SK-N-SH (cell line): ENCODE results near the gene BABAM2. TPM values are rescaled to one million over a fixed set of nuclear protein-coding genes. Genes with fewer than 3 reads are reported as not detected.

Experiments used
- CTCF ChIA-PET: fragments of 300-600, 350-600 bp; formaldehyde crosslinking; extraction: SDS; loops from one replicate; lab custom pipeline; 2021; lab: Yijun Ruan, JAX
- POLR2A ChIA-PET: fragments of 350-600 bp; sonication (Branson Sonifier 250); formaldehyde crosslinking; extraction: SDS; loops from one replicate; lab custom pipeline; 2020; ENCODE audit warnings: antibody characterized with exemption, inconsistent platforms; lab: Yijun Ruan, JAX
- DNase-seq: peaks from one replicate; pipeline ENCODE4 v3.0.0; 2012
- H2AFZ ChIP-seq: fragments of 200-600 bp; sonication (generic); 2 replicates; pipeline ENCODE4 v1.8.1; 2016; ENCODE audit warnings: antibody characterized with exemption, mild to moderate bottlenecking, low read depth
- H3F3A ChIP-seq: fragments of 200-600 bp; sonication (generic); replicated peaks from 2 replicates; pipeline ENCODE3; 2016; ENCODE audit warnings: antibody characterized with exemption, mild to moderate bottlenecking; ENCODE audit not compliant: insufficient read depth
- H3K27ac ChIP-seq, 2 experiments: fragments of 200-500 bp in 1 of 2; fragments of 200-600 bp in 1 of 2; sonication (Bioruptor generic) in 1 of 2; sonication (generic), shearing (Covaris generic) in 1 of 2; 2 replicates each; pipeline versions ENCODE4 v1.5.1 to v1.6.1; 2014 to 2016; ENCODE audit warnings: low read depth in 2 of 2, inconsistent platforms in 1 of 2, low read length in 1 of 2, mild to moderate bottlenecking in 1 of 2, mixed read lengths in 1 of 2
- H3K27me3 ChIP-seq: fragments of 200-600 bp; sonication (generic), shearing (Covaris generic); 2 replicates; pipeline ENCODE4 v1.6.1; 2016; ENCODE audit warnings: mixed run types; ENCODE audit not compliant: insufficient read depth
- H3K36me3 ChIP-seq, 2 experiments: fragments of 200-500 bp in 1 of 2; fragments of 200-600 bp in 1 of 2; sonication (Bioruptor generic) in 1 of 2; sonication (generic) in 1 of 2; replicated peaks in 1 of 2; 2 replicates each; pipeline versions ENCODE3 to v1.5.1; 2014 to 2016; ENCODE audit warnings: low read length in 1 of 2, mild to moderate bottlenecking in 1 of 2; ENCODE audit not compliant: insufficient read depth in 2 of 2, control insufficient read depth in 1 of 2
- H3K4me1 ChIP-seq, 2 experiments: fragments of 200-500 bp in 1 of 2; fragments of 200-600 bp in 1 of 2; sonication (Bioruptor generic) in 1 of 2; sonication (generic), shearing (Covaris generic) in 1 of 2; 2 replicates each; pipeline versions ENCODE4 v1.5.1 to v1.6.1; 2014 to 2016; ENCODE audit warnings: low read depth in 1 of 2, low read length in 1 of 2, mixed run types in 1 of 2; ENCODE audit not compliant: insufficient read depth in 2 of 2, control insufficient read depth in 1 of 2
- H3K4me2 ChIP-seq: fragments of 200-600 bp; sonication (generic), shearing (Covaris generic); 2 replicates; pipeline ENCODE4 v1.6.1; 2017; ENCODE audit warnings: mixed run types
- H3K4me3 ChIP-seq, 2 experiments: fragments of 200-500 bp in 1 of 2; fragments of 200-600 bp in 1 of 2; sonication (Bioruptor generic) in 1 of 2; sonication (generic), shearing (Covaris generic) in 1 of 2; 2 replicates each; pipeline versions ENCODE4 v1.5.1 to v1.8.1; 2014 to 2016; ENCODE audit warnings: low read depth in 2 of 2, inconsistent platforms in 1 of 2, low read length in 1 of 2, mild to moderate bottlenecking in 1 of 2, mixed read lengths in 1 of 2, moderate library complexity in 1 of 2
- H3K79me2 ChIP-seq: fragments of 200-600 bp; sonication (generic); 2 replicates; pipeline ENCODE4 v1.8.1; 2017; ENCODE audit warnings: mild to moderate bottlenecking; ENCODE audit not compliant: insufficient read depth
- H3K9ac ChIP-seq: fragments of 200-600 bp; sonication (generic); 2 replicates; pipeline ENCODE4 v1.6.1; 2017; ENCODE audit warnings: mixed run types
- H3K9me2 ChIP-seq: fragments of 200-600 bp; sonication (generic); 2 replicates; pipeline ENCODE4 v1.6.1; 2017; ENCODE audit warnings: mixed run types
- H3K9me3 ChIP-seq: fragments of 200-600 bp; sonication (generic); 2 replicates; pipeline ENCODE4 v1.6.1; 2017; ENCODE audit warnings: mixed run types, mild to moderate bottlenecking, moderate library complexity
- H4K20me1 ChIP-seq: fragments of 200-600 bp; sonication (generic); 2 replicates; pipeline ENCODE4 v1.6.1; 2017; ENCODE audit warnings: mild to moderate bottlenecking, mixed run types; ENCODE audit not compliant: insufficient read depth
- ELF1 ChIP-seq: IDR thresholded peaks from 2 replicates; pipeline ENCODE4 v1.4.0; 2012
- FOXJ3 ChIP-seq: sonication (generic); formaldehyde crosslinking; IDR thresholded peaks from 2 replicates; pipeline ENCODE4 v1.5.1; 2020; ENCODE audit warnings: mild to moderate bottlenecking, missing genetic modification reagents
- FOXM1 ChIP-seq: IDR thresholded peaks from 2 replicates; pipeline ENCODE4 v1.4.0; 2012; ENCODE audit warnings: low read depth, mild to moderate bottlenecking
- GABPA ChIP-seq: IDR thresholded peaks from 2 replicates; pipeline ENCODE4 v1.4.0; 2012; ENCODE audit warnings: low read depth, mild to moderate bottlenecking
- JUND ChIP-seq: IDR thresholded peaks from 2 replicates; pipeline ENCODE4 v1.4.0; 2012
- TAF1 ChIP-seq: IDR thresholded peaks from 2 replicates; pipeline ENCODE4 v1.6.1; 2012; ENCODE audit warnings: low read depth, mild to moderate bottlenecking, low read length, moderate library complexity, borderline replicate concordance
- YY1 ChIP-seq: IDR thresholded peaks from 2 replicates; pipeline ENCODE4 v1.4.0; 2012; ENCODE audit warnings: low read depth, mild to moderate bottlenecking
- WGBS: methylation state at CpG from one replicate; pipeline ENCODE4 v1.1.6; 2017; ENCODE audit warnings: low lambda C conversion rate; 5-methylcytosine and 5-hydroxymethylcytosine counted together
- polyA plus RNA-seq, 3 experiments: library from polyadenylated mRNA; depleted of rRNA; stranded (reverse); fragments of >200 nt; gene quantifications; 2 replicates each; pipeline ENCODE4 v1.2.3, GENCODE V29; 2012
- TF ChIP-seq, protein P1 (sequence below): IDR thresholded peaks from 2 replicates; pipeline ENCODE4 v1.4.0; 2012; ENCODE audit warnings: low read depth, borderline replicate concordance
- TF ChIP-seq, protein P2 (sequence below): IDR thresholded peaks from 2 replicates; pipeline ENCODE4 v1.4.0; 2012; ENCODE audit warnings: low read depth, borderline replicate concordance
- TF ChIP-seq, protein P3 (sequence below): IDR thresholded peaks from 2 replicates; pipeline ENCODE4 v1.4.0; 2012; ENCODE audit warnings: low read depth
- TF ChIP-seq, protein P4 (sequence below): fragments of 150-350 bp; IDR thresholded peaks from 2 replicates; pipeline ENCODE4 v1.6.1; 2016; ENCODE audit warnings: mild to moderate bottlenecking, low read depth, low read length

Gene BABAM2
- polyA plus RNA-seq, 1 of the 3 experiments (the other 2 are of a cell fraction): 34.0 TPM

DNA sequence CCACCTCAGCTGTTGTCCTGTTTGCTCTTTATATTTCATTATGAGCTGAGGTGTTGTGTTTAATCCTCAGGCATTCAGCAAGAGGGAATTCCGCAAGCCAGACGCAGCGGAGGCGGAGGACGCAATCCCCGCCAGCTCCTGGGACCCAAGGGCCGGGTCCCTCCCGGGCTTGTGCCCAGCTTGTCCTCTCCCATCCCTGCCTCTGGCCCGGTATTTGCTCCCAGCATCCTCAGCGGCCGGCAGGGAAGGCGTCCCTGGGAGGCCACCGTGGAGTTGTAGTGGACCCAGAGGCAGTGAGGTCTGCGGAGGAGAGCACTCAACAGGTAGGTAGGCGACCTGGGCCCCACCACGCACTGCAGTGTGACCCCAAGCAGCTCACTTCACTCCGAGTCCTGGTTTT, 459.7 kb downstream of the BABAM2 start (continued):
- TF ChIP-seq FOXJ3: no peak
- TF ChIP-seq FOXM1: no peak
- TF ChIP-seq, protein P1, sequence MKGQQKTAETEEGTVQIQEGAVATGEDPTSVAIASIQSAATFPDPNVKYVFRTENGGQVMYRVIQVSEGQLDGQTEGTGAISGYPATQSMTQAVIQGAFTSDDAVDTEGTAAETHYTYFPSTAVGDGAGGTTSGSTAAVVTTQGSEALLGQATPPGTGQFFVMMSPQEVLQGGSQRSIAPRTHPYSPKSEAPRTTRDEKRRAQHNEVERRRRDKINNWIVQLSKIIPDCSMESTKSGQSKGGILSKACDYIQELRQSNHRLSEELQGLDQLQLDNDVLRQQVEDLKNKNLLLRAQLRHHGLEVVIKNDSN: no peak

DNA sequence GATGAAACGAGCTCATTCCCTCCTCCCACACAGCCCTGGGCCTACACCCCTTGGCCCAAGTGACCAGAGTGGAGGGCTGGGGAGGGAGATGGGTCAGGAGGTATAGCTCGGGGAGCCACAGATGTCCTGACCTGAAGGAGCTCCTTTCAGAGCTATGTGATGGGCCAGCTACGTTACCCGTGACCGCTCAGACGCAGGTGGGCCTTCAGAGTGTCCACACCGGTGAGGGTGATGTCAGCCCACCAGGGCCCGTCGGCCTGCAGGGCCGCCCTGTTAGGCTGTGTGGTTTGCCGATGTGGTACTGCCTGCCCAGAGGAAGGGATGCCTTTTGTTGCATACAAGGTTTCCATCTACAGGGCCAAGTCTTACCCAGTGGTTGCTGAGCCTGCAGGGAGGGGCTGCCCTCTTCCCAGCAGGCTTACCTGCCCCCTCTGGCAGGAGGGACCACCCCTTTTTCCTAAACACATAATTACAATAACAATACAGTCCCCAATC, 460.3 kb downstream of the BABAM2 start:
- CTCF ChIA-PET: interaction anchor here (1.2 to 1.6 kb wide), 3 partner anchors 9 to 577 kb away, joined by 5 to 6 read pairs (median 5); no protein-coding TSS in a partner anchor

More for the DNA sequence above, 460.3 kb downstream of the BABAM2 start:
- no peaks in the 10 kb centered on the region for H3K9me3 ChIP-seq
- H3K9me2 ChIP-seq: no peaks in the 10 kb centered on the region
- no peaks in the 10 kb centered on the region for H3K79me2 ChIP-seq
- no peaks in the 10 kb centered on the region for H3K27me3 ChIP-seq
- peaks cover 5 to 42% of the 10 kb centered on the region in 2 experiments; a peak in 3 of 4 replicates for H3K4me1 ChIP-seq
- H4K20me1 ChIP-seq: no peaks in the 10 kb centered on the region
- H2AFZ ChIP-seq: no peak overlapping the region
- no peak overlapping the region for H3K9ac ChIP-seq
- no peaks in the 10 kb centered on the region for H3K36me3 ChIP-seq
- H3K4me2 ChIP-seq: no peak overlapping the region
- H3F3A ChIP-seq: peaks cover 5% of the 10 kb centered on the region
- no peak overlapping the region for H3K4me3 ChIP-seq
- POLR2A ChIA-PET: no interaction called here
- no peak overlapping the region for H3K27ac ChIP-seq
- DNase-seq: no peak
- TF ChIP-seq JUND: no peak
- TF ChIP-seq, protein P2, sequence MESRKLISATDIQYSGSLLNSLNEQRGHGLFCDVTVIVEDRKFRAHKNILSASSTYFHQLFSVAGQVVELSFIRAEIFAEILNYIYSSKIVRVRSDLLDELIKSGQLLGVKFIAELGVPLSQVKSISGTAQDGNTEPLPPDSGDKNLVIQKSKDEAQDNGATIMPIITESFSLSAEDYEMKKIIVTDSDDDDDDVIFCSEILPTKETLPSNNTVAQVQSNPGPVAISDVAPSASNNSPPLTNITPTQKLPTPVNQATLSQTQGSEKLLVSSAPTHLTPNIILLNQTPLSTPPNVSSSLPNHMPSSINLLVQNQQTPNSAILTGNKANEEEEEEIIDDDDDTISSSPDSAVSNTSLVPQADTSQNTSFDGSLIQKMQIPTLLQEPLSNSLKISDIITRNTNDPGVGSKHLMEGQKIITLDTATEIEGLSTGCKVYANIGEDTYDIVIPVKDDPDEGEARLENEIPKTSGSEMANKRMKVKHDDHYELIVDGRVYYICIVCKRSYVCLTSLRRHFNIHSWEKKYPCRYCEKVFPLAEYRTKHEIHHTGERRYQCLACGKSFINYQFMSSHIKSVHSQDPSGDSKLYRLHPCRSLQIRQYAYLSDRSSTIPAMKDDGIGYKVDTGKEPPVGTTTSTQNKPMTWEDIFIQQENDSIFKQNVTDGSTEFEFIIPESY: no peak
- TF ChIP-seq GABPA: no peak
- TF ChIP-seq, protein P1: no peak
- TF ChIP-seq YY1: no peak
- TF ChIP-seq TAF1: no peak
- no peak for TF ChIP-seq FOXJ3
- TF ChIP-seq, protein P3, sequence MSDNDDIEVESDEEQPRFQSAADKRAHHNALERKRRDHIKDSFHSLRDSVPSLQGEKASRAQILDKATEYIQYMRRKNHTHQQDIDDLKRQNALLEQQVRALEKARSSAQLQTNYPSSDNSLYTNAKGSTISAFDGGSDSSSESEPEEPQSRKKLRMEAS: no peak
- TF ChIP-seq ELF1: no peak
- TF ChIP-seq, protein P4, sequence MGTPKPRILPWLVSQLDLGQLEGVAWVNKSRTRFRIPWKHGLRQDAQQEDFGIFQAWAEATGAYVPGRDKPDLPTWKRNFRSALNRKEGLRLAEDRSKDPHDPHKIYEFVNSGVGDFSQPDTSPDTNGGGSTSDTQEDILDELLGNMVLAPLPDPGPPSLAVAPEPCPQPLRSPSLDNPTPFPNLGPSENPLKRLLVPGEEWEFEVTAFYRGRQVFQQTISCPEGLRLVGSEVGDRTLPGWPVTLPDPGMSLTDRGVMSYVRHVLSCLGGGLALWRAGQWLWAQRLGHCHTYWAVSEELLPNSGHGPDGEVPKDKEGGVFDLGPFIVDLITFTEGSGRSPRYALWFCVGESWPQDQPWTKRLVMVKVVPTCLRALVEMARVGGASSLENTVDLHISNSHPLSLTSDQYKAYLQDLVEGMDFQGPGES: no peak
- 95% methylated on average over 6 of the region's 11 CpGs for WGBS
